ENCODE results near the gene GALNT9.

Gene GALNT9

DNA sequence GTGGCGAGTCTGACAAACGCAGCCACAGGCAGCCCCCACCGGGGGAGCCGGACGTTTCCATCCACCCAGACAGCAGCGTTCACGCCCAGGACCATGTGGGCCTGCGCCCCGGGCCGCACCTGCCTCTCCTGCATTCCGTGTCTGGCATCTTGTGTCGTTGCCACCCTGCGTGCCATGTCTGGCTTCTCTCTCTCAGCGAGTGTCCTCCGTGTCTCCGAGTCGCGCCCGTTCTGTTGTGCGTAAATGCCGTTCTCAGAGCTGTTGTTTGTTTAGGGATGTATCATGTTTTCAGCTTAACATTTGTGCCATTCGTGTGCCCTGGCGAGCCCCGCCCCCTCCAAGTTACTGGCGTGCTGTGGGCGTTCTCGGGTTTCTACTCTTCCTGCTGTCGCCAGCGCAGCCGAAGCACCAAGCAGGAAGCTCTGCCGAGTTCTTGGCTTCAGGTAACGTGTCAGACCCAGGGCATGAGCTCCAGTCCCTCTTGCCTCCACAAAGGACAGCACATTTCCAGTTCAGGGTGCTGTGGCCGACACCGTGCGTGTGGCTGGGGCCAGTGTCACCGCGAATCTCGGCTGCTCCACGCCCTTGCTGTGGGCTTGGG lies 150.5 kb downstream of the GALNT9 start:
- DNase-seq = peak; percentile 31

DNA sequence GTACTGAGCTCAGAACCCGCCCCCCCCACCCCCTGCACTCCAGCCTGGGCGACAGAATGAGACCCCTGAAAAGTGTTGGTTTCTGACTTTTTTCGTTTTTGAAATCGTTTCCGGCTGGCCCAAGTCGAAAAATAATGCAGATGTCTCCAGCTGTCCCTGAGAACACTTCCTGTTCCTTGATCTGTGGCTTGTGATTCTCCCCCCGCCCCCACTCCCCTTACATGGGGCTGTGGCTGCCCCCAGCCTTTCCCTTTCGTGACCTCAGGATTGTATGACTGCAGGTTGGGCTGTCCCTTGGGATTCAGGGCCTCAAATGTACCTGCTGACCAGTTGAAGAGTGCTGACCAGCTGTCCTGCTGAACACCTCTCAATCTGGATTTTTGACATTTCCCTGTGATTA lies 151.1 kb downstream of the GALNT9 start:
- DNase-seq = no peak

- no peak for DNase-seq
Observed at GRCh38 chr12:132176920-132177551, 152.4 kb downstream of the GALNT9 start.

DNA sequence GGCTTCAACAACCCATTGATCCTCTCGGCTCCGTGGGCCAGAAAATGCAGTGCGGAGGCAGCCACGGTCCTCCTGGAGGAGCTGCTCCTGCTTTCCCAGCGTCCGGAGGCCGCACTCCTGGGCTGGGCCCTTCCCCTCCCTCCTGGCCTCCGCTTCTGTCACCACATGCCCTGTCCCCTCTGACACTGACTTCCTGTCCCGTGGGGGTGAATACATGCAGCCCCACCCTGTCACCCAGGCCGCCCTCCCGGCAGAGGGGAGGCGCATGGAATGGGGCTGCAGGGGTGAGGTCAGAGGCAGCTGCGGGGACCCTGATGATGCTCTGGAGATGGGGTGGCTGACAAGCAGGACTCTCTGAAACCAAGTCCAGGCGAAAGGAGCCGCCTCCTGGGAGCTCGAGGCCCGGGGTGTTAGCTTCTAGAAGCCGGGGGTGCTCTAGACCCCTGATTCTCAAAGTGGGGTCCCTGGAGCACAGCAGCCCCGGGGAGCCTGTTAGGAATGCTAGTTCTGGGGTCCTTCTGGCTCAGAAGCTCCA lies 152.9 kb downstream of the GALNT9 start:
- no peak for DNase-seq

- no peak for DNase-seq
Observed at GRCh38 chr12:132175496-132176384, 153.6 kb downstream of the GALNT9 start.

- no peak for DNase-seq
Observed at GRCh38 chr12:132174839-132175490, 154.4 kb downstream of the GALNT9 start.

- no peak for DNase-seq
Observed at GRCh38 chr12:132174015-132174838, 155.2 kb downstream of the GALNT9 start.

DNA sequence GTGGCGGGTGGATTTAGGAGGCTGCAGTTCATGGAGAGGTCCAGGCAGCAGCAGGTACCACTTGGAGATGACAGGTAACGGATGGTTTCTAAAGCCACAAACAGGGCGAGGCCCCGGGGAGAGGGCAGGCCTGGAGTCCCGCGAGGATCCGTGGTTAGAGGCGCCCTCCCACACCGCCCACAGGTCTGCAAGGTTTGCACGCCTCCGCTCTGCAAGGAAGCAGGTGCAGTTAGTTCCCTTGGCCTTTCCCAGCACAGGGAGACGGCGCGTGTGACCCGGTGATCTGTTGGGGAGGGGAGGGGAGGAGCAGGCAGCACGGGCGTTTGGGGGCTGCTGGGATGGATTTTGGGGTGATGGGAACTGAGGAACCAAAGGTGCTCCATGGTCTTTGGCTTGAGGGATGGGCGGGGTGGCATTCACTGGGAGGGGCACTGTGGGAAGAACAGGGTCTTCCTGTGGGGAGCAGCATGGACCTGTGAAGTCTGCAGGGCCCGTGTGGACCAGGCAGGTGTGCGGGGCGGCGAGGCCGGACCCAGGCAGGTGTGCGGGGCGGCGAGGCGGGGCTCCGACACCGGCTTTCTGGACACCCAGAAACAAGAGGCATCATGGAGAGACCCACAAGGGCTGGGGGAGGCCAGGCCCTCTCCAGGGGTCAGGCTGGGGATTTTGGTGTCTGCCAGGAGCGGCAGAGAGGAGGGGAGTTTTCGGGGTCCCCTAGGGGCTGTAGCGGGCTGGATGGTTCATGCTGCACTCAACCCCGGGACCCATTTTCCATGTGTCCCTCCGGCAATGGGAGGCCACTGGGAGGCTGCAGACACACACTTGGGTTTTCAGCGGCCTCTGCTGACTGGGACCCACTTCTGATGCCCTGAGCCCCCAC lies 156.0 kb downstream of the GALNT9 start:
- DNase-seq = no peak

- no peak for DNase-seq
Observed at GRCh38 chr12:132172619-132173018, 156.8 kb downstream of the GALNT9 start.

- no peak for DNase-seq
Observed at GRCh38 chr12:132171968-132172521, 157.3 kb downstream of the GALNT9 start.

- DNase-seq = no peak
Observed at GRCh38 chr12:132171293-132171967, 158.0 kb downstream of the GALNT9 start.

- no peak for DNase-seq
Observed at GRCh38 chr12:132170637-132171292, 158.6 kb downstream of the GALNT9 start.

GRCh38 chr12:132170094-132170636 lies 159.2 kb downstream of the GALNT9 start:
- peak; percentile 52 for DNase-seq

DNA sequence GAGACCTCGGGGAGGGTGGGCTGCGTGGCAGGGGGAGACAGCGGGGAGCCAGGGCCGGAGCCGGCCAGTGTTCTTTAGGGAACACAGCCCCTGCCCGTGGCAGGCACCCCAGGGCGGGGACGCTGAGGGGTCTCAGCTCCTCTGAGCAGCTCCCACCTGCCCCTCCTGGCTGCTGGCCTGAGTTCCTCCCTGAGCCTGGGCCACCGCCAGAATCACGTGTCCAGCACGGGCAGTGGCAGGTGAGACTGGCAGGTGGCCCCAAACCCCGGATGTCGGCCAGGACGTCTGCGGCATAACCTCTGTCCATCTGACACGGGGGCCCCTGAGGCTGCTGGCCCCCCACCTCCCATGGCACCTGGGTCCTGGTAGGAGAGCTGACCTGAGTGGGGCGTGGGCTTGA lies 160.0 kb downstream of the GALNT9 start:
- DNase-seq = no peak

DNA sequence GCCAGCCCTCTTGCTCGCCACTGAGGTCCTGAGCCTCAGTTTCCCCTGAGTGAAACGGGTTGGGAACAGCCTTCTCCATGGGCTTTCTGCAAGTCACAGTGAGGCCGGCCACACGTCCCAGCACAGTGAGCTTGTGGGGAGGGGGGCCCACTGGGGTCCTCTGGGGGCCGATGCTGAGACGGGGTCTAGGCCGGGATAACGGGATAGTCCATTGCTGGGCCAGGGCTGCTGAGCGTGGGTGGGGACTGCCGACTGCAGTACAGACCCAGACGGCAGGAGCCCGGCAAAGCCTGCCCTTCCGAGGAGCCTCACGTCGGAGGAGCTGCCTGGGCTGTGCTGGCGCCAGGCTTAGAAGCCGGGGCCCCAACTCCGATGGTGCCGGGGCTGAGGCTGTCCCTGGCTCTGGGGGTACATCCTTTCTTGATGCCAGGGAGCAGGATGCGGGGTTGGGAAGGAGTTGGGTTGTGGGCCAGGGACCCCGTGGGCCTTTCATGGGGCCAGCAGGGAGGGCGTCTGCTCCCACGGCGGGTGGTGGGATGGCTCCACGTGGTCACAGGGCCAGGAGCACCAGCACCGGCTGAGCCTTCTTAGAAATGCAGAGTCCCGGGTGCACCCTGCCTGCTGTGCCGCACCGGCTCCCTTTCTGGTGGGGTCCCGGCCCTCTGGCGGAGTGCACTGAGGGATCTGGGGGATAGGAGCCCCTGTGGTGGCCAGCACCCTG lies 160.9 kb downstream of the GALNT9 start:
- no peak for DNase-seq

DNA sequence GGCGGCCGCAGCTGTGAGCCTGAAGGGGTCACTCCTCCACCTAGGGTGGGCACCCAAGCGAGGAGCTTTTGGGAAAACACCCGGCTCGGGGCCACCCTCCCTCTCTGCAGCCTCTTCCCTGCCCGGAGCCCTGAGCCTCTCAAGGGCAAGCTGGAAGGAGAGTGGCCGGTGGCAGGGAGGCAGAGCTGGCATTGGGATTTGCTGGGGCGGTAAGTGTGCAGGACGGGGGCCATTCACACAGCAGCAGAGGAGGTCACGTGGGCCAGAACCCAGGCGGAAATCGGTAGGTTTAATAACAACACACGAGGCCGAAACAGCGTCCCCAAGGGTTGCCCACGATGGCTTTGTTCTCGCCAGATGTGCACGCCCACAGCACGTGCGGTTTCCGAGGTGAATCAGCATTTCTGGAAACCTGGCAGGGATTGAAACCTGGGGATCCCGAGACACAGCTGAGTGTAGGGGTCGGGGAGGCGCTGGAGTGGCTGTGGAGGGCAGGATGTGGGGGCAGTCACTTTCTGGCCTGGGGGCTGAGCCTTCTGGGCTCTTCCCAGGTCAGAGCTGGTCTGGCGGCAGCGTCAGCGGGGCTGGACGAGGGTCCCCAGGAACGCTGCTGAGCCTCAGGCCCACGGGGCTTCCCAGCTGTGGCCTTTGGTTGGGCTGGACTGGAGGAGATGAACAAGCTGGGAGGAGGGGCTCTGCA lies 161.6 kb downstream of the GALNT9 start:
- no peak for DNase-seq

DNA sequence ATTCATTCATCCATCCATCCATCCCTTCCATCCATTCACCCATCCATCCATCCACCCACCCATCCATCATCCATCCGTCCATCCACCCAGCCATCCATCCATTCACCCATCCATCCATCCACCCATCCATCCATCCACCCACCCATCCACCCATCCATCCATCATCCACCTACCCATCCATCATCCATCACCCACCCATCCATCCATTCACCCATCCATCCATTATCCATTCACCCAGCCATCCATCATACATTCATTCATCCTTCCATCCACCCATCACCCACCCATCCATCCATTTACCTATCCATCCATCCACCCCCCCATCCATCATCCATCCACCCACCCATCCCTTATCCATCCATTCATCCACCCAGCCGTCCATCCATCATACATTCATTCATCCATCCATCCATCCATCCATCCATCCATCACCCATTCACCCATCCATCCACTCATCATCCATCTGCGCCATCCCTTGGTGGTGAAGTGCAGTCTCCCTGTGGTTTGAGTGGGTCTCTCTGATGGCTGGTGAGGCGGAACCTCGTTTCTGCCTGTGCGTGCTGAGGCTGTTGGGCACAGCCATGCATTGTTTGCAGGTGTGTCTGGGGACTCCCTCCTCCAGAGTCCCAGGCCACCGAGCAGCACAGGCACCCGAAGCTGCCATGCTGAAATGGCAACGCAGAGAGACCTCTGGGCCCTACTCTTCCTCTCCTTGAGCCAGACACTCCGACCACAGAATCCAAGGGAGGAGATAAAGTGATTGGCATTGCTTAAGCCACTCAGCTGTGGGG lies 162.4 kb downstream of the GALNT9 start:
- DNase-seq = no peak
